ENCODE measurements around the gene MFSD6L.
"Not testable (repeated sequence)": the region's sequence is repeated elsewhere in the genome, so short reads cannot be mapped to it uniquely, and the experiment has no call there.

The MFSD6L gene

DNA sequence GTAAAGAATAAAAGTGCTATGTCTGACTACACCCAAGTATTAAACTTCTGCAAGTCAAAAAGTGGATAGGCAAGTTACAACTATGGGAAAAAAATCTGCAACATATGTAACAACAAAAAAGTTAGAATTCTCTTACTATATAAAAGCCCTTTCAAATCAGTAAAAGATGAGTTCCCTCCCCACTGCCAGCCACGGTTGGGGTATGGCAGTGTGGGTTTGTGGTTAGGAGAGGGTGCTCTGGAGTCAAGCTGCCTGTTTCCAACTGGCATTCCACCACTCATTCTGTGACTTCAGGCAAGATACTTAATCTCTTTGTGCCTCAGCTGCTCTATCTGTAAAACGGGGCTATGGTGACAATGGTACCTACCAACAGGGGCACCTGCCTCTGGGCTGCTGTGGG lies 26.6 kb upstream of the MFSD6L start:
- DNase-seq, result no peak

DNA sequence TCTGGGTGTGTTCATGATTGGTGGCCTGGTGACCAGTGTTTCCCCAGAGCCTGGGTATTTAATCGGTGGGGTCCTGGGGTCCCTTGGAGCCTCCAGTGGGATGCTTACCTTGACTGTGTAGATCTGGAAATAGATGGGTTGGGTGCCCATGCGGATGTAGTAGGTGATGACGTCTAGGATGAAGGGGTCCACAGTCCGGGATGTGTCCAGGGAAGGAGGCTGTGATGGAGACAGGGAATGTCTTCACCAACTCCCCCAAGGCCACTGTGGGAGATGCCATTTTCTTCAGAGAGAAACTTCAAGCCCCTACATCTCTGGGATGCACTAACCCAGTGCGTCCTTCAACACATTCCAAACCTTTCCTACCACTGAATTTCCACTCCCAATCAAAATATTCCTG lies 24.1 kb upstream of the MFSD6L start:
- no peak for DNase-seq

DNA sequence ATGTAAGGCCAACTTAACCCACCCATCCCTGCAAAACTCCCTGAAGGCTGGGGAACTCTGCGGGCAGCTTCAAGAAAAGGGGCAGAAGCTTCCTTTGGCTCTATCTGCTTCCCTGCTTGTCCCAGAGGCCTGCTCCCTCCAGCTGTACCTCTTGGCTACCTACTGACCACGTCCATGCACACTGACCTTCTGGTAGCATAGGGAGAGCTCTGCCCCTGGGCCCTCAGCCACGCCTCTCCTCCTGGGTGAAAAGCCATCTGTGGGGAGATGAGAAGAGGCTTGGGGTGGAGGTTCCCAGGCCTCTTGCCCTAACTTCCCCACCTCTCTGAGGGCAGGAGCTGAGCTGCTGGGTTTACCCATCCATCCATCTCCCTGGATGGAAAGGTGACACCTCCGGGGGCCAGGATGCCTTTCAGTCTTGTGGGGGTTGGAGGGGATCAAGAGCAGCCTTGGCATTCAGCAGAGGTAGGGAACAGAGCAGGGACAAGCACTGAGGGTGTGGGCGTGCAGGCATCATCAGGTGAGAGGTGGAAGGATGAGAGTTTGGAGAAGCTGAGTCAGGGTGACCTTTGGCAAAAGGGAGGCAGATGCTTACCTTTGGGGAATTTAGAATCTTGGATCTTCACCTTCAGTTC lies 23.4 kb upstream of the MFSD6L start:
- DNase-seq, result no peak

DNA sequence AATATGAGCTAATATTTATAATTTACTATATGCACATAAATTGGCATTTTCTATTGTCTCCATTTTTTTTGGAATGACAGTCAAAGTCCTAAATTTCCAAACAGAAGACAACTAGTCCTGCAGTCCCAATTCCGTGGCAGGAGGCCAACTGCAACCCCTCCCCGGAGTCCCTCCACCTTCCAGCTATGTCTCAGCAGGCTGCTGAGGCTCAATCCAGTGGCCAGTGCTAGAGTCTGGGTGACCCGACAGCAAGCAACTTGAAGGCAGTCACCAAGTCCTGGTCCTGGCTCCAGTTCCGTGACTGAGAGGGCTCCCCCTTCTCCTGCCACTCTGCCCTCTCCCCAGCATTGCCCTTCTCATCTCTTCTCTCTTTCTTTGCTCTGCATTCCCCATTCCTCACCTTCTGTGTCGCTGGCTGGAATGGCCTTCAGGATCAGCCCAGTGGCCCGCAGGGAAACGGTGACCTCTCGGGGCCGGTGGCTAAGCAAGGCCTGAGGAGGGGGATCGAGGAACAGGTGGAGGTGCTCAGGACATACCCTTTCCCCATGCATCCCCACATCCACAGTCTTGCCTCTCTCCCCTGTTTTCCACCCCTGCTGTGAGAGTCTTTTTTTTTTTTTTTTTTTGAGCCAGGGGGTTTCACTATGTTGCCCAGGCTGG lies 22.4 kb upstream of the MFSD6L start:
- no peak for DNase-seq

DNA sequence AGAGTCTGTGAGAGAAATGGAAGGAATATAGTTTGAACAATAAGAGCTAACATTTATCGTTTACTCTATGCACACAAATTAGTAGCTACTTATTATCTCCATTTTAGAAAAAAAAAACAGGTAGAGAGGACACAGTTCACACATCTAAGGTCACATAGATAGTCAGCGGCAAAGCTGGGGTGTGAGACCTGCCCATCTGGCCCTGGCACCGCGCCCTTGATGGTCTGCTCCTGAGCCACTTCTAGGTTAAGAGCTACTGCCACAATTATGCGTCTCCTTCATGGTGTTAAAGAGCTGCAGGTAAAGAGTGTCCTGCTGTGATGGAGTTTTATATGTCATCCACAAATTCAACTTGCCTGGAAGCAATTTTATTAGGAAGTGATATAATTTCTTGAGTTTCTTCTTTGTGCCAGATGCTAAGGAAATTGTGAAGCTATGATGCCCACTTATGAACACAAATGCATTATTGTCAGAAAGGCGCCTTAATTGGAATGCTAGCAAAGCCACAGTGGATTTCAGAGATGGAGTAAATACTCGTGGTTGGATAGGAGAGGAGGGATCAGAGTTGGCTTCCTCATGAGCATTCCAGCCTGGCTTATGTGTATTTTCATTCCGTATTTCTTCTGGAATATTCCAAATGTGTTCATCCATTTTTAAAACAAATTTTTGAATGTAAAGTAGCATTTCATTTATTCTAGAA lies 21.3 kb upstream of the MFSD6L start:
- no peak for DNase-seq

DNA sequence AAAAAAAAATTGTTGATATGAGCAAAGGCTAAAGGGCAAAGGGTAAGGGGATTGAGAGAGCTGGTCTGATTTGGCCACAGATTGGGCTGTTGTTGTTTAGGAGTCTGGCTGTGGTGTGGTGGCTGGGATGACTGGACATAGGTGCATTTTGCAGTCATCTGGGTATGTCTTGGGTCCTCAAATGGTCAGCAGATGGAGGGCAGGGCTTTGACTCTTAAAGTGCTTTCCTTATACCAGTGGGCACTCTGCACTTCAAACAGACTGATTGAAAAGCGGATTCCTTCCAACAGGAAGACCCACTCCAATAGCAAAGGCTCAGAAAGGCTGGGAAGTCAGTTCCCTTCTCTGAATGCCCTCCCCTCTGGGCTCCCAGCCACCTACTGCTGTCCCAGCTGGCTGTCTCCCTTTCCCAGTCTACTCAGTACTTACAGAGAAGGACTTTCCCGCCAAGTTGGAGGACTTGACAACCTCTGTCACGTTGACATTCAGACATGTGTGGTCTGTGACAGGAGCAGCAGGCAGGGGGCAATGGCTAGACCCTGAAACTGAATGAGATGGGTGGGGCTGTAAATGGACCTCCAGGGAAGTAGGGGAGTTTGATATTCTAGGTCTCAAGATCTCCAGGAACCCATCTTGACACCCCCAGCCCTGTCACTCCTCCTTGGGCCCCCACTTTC lies 19.6 kb upstream of the MFSD6L start:
- DNase-seq, result no peak

DNA sequence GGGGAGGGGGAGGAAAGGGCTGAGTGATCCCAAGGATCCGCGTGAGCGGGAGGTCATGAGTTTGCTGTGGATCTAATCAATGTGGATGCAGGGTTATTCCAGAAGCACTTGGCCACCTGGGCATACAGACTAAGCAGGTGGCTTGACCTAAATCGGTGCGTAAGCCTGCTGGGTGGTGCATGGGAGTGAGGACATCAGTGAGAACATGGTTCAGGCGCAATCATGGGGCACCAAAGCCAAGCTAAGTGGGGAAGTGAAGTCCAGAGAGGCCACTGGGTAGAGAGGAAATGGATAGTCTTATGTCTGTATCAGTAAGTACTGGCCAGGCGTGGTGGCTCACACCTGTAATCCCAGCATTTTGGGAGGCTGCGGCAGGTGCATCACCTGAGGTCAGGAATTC lies 18.9 kb upstream of the MFSD6L start:
- no peak for DNase-seq

DNA sequence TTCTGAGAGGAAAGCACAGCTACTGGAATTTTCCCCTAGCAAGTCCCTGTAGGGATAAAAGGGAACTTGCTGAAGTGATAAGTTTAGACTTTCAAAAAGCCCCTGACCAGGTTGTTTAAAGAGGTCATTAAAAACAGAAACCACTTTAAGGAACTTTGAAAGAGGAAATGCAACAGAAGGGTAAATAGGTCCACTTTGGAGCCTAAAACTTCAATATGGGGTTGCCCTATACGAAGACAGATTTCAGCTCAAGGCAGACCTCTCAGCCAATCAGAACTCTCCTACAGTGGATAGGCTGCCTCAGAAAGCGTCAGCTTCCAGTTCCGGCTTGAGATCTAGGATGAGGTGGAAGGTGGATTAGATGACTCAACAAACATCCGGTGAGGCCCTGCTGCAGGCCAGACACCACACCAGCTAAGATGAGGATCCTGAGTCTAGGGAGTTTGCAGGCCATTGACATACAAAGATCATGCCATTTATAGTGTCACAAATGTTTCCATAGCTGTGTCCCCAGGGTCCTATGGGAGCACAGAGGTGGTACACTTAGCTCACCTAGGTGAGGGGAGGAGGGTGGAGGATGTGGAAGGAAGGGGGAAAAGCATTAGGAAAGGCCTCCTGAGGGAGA lies 7.9 kb upstream of the MFSD6L start:
- peak; percentile 76 for DNase-seq

DNA sequence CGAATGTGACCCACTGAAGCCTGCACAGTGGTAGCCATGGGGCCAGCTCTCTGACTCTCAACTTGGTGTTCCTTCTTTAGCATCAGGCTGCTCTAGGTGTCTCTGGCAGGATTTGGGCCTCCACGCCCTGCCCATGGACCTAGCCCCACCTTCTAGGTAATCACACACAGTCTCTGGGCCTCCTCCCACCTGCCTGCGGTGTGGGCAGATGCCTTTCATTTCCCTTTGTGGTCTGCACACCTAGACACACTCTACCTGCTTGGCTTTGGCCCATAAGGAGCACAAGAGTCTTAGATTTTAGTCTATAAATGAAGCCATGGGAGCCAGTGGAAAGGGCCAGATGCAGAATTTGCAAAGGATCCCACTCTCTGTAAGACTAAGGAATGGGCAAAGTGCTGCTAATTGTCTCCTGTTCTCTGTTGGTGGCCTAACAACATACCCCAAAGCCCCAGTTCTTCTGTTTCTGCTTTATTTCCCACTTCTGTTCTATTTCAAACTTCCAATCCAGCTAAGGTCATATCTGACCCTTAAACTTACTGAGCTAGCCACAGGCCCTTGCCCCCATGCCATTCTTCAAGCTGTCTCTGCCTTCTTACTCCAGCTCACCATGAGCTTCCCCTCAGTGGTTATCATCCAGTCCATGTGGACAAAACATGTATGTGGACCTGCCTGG lies 7.2 kb upstream of the MFSD6L start:
- DNase-seq, result no peak

DNA sequence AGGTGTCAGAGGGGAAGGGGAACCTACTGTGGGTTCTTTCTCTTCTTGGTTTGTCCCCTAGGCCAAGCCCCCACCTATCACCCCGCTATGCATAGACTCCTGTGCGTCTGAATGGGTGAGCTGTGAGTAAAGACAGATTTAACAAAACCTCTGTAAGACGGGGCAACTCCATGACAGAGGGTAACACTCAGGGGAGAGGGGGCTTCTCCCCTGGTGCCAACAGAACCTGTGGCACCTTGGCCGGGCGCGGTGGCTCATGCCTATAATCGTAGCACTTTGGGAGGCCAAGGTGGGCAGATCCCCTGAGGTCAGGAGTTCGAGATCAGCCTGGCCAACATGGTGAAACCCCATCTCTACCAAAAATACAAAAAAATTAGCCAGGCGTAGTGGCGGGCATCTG lies 6.2 kb upstream of the MFSD6L start:
- not testable (repeated sequence) for DNase-seq

DNA sequence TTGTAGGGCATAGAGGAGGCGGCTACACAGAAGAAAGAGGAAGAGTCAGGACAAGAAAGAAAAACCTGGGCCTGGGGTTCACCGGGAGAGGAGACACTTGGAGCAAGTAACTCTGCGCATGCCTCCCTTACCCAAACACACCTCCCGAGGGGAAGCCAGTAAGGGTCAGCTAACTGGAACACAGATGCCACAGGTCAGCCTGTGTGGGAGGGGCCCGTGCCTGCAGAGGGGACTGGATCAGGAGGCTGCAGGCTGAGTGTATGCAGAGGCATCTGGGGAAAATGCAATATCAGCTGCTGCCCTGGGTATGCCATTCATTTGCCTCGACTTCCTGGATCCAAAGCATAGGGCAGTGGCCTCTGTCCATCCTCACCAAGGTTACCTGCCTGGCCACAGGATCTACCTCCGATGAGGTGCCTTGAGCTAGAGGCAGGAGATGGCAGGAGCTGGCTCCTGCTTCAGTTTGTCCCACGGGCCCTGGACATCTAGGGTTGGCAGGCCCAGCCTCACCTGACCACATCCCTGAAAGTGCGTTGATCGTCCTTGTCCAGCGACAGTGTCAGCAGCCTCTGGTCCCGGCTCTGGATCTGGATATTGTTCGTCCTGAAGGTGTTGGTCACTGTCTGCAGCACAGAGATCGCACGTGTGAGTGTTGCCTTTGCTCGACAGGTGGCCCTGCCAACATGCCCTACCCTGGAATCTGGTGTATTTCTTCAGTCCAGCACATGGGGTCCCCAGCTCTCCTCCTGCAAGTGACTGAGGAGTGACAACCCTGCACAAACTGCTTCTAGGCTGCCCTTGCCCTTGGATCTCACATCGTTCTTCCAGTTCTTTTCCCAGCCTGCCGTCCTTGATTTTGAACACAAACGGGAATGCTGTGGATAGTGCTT lies 4.6 kb upstream of the MFSD6L start:
- no peak for DNase-seq

DNA sequence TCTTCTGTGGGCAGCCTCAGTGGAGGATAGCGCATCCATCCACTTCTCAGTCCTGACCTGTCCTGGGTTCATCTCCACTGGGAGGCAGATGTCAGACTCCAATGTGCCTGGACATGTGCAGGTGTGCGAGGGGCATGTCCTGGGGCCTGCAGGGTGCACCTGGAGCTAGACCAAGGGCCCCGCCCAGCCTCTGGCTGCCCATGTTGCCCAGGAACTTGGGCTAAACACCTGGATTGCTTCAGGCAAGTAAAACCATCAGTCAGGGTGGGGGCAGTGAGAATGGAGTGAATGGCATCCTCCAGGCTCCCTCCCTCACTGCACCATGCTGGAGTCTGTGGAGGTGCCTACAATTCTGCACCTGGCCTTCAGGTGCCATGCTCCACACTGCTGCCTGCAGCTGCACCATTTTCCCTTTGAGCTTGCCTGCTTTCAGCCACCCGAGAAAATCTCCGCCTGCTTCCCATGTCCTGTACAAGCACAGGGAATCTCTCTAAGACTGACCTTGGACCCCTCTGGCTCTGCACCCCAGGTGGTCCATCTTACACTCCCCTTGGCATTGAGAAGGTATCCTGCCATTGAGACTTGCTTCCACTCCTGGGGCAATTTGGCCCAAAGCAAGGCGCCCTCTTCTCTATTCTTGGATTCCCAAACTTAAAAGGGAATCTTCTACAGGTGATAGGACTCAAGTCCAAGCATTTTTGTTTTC lies 2.1 kb upstream of the MFSD6L start:
- no peak for DNase-seq

DNA sequence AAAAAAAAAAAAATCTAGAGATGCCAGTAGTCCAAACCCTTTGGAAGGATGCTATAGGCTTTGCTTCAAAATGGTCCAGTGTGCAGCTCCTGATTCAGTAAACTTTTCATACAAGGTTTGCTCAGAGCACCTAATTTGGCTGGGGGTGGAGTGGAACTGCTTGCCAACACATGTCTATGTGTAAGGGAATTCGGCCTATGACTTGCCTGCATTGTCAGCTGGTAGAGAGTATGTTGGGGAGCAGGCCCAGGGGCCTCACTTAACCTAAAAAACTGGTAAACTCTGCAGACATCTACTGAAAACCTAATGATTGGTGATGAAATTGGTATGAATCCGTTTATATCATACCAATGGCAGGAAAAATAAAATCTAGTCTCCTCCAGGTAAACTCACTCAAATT lies 1.5 kb upstream of the MFSD6L start:
- DNase-seq, result no peak

DNA sequence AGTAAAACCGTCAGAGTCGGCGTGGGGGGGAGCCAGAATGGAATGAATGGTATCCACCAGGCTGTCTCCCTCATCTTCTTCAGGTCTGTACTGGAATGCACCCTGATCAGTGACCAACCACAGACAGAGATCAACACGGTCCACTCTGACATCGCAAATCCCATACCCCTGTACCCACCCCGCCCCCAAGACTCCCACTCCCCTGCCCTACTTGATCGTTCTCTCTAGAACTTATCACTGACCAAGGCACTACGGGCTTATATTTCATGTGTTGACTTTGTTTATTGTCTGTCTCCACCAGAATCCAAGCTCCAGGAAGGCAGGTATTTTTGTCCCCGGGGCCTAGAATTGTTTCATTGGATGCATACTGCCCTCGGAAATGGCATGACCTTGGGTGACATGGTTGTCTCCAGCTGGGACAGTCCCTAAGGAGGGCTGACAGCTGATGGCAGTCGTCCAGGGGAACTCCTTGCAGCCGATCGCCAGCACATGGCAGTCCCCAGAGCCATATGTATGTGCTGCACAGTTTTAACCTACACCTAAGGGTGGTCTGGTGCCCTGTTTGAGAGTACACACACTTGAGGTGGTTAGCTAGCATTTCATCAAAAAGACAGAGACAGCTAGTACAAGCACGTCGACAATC lies 526 bp upstream of the MFSD6L start:
- DNase-seq, result no peak

DNA sequence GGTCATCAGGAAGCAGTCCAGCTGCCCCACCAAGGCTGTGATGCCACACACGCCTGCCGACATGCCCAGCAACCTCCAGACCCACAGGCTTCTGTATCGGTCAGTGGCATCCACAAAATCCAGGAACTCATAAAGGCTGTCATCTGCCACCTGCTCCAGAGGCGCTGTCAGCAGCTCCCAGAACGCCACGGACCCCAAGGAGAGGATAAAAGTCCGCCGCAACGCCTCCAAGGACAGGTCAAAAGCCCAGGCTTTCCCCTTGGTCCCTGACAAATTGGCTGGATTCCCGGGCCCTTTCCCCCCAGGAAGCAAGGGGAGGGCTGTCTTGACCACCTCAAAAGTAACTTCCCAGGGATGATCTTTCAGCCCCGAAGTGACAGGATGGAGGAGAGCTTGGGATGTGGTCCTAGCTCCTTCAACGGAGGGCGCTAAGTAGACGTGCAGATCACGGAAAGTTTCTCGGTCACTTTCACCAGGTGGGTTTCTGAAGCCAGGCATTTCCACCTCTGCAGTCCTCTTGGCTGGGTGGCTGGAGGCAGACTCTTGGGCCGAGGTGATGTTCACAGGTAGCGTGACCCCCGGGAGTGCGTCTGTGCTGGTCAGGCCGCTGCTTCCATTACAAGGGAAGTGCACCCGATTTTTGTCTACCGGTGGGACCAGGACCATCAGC lies 854 bp downstream of the MFSD6L start:
- no peak for DNase-seq

DNA sequence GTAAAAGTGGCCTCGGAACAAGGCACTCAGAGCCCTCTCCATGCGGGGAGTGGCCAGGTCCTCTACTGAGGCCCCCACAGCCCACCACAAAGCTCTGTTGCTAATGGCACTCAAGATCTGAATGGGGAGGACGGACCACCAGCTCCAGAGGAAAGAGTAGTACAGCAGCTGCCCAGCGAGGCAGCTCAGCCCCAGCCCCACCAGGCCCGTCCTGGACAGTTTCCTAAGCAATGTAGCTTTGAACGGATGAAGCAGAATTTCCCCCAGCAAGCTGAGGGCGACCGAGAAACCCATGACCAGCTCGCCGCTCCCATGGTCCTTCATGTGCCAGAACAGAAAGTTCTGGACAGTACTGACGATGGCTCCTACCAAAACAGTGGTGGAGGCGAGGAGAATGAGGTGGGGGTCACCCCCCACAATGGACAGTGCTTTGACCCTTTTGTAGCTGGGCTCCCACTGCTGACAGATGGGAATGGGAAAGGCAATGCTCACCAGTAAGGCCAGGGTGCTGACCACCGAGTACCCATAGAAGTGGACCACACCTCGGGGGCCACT lies 1.5 kb downstream of the MFSD6L start:
- no peak for DNase-seq

DNA sequence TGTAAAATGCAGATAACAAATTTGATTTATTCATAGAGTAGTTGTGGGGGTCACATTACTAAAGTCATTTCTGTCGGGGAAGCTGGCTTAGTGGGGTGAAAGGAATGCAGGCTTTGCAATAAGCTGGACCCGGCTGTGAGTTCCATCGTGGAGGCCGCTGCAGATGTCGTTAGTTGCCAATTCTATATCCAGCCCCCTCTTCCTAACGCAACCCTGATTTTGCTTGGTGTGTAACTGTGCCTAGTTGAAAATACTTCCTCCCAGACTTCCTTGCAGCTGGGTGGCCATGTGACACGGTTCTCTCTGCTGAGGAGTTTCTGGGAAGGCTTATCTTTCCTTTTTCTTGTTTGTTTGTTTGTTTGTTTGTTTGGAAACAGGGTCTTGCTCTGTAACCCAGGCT lies 4.5 kb downstream of the MFSD6L start:
- no peak for DNase-seq

DNA sequence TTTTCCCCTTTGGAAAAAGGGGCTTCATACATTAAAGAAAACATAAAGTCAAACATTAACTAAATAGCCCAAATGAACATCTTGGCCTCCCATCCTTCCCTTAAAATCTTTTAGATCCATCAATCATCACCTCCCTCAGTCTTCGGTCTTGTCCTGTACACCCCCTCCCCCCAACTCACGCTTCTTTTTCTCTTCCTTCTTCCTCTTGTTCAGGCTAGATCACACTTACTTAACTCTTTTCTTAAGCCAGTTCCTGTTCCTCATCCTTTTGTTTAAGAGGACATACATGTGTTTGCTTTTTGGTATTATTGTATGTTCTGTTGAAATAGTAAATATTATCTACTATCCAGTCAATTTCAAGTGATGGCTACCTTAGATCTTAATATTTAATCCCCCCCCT lies 5.5 kb downstream of the MFSD6L start:
- DNase-seq, result peak; percentile 33

DNA sequence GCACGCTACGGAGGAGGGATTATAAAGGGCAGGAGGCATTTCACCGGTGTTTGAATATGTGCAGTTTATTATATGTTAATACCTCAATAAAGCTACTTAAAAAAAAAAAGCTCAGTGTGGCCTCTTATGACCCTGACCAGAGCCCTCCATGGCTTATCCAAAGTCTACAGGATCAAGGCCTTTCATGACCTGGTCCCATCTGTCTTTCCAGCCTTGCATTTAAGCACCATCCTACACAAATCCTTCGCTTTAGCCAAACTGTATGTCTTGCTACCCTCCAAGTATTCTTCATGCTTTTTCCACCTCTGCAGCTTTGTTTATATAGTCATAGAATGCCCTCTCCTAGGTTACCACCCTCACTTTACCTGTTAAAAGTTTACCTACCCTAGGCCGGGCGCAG lies 6.5 kb downstream of the MFSD6L start:
- no peak for DNase-seq

DNA sequence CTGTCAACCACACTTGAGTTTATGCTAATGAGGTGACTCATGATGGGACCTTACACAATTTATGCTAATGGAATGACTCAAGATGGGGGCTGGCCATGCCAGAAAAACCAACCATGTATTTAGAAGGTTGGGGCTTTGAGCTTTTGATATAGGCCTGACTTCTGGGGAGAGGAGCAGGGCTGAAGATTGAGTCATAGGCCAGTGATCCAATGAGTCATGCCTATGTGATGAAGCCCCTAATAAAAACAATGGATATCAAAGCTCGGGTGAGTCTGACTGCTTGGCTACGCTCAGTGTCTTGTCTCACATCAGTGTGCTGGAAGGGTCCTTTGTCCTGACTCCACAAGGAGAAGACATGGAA lies 7.3 kb downstream of the MFSD6L start:
- peak; percentile 71 for DNase-seq
